ENCODE measurements around the gene DHPS.

GRCh38 chr19:12705654-12706331 is 24.1 kb upstream of the DHPS start:
- TF ChIP-seq POLR2A (IDR thresholded peaks at IDR 0.05; ENCODE audit: insufficient read depth in 1 of 2, low read depth in 2 of 2, low read length in 2 of 2) = no peak
- TF ChIP-seq KDM1A (CRISPR knock-in tag; IDR thresholded peaks at IDR 0.05) = no peak
- TF ChIP-seq EZH2 (conservative IDR thresholded peaks at IDR 0.05; ENCODE audit: low read depth, low read length) = no peak
- TF ChIP-seq MAX (IDR thresholded peaks at IDR 0.05) = no peak
- no peak for TF ChIP-seq ZSCAN30 (CRISPR knock-in tag; IDR thresholded peaks at IDR 0.05)
- no peak for TF ChIP-seq CTCF (CRISPR knock-in tag; IDR thresholded peaks at IDR 0.05)
- TF ChIP-seq PRDM15 (CRISPR knock-in tag; IDR thresholded peaks at IDR 0.05) = no peak
- TF ChIP-seq SP140L (CRISPR knock-in tag; IDR thresholded peaks at IDR 0.05; ENCODE audit: borderline replicate concordance) = no peak
- TF ChIP-seq ATF6 (CRISPR knock-in tag; conservative IDR thresholded peaks at IDR 0.05) = no peak
- no peak for TF ChIP-seq CHD4 (IDR thresholded peaks at IDR 0.05; ENCODE audit: borderline replicate concordance, low read length)
- no peak for TF ChIP-seq CERS6 (CRISPR knock-in tag; IDR thresholded peaks at IDR 0.05)
- no peak for TF ChIP-seq ZNF142 (CRISPR knock-in tag; IDR thresholded peaks at IDR 0.05)
- TF ChIP-seq SMC3 (IDR thresholded peaks at IDR 0.05; ENCODE audit: low read length) = no peak
